Keratinocyte (primary cell): ENCODE data around the gene GRIN2D.

Experiments
- EZH2 ChIP-seq: IDR thresholded peaks from one replicate; pipeline ENCODE4 v1.6.1; 2012; ENCODE audit warnings: inconsistent platforms, mild to moderate bottlenecking, low read length, moderate library complexity
- TF ChIP-seq, protein P1 (sequence below), 3 experiments: IDR thresholded peaks in 1 of 3; conservative IDR thresholded peaks in 1 of 3; optimal IDR thresholded peaks in 1 of 3; 2 replicates in 2 of 3; 3 replicates in 1 of 3; pipeline versions ENCODE3 to v1.5.1; 2011; ENCODE audit warnings: low read length in 3 of 3, mild to moderate bottlenecking in 3 of 3, moderate library complexity in 2 of 3, control low read depth in 1 of 3, inconsistent platforms in 1 of 3; ENCODE audit not compliant: insufficient read depth in 2 of 3; ENCODE audit errors: extremely low read depth in 1 of 3

DNA sequence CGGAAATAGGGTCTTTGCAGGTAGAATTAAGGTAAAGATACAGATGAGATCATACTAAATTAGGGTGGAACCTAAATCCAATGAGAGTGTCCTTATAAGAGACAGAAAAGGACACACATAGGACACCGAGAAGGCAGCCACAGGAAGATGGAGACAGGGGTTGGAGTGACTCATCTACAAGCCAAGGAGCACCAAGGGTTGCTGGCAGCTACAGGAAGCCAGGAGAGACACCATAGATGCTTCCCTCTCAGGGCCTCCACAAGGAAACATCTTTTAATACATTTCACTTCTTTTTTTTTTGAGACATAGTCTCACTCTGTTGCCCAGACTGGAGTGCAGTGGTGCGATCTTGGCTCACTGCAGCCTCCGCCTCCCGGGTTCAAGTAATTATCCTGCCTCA lies 39.8 kb upstream of the GRIN2D start:
- TF ChIP-seq, protein P1, sequence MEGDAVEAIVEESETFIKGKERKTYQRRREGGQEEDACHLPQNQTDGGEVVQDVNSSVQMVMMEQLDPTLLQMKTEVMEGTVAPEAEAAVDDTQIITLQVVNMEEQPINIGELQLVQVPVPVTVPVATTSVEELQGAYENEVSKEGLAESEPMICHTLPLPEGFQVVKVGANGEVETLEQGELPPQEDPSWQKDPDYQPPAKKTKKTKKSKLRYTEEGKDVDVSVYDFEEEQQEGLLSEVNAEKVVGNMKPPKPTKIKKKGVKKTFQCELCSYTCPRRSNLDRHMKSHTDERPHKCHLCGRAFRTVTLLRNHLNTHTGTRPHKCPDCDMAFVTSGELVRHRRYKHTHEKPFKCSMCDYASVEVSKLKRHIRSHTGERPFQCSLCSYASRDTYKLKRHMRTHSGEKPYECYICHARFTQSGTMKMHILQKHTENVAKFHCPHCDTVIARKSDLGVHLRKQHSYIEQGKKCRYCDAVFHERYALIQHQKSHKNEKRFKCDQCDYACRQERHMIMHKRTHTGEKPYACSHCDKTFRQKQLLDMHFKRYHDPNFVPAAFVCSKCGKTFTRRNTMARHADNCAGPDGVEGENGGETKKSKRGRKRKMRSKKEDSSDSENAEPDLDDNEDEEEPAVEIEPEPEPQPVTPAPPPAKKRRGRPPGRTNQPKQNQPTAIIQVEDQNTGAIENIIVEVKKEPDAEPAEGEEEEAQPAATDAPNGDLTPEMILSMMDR (optimal IDR thresholded peaks at IDR 0.05 in 1 of 3, IDR thresholded peaks at IDR 0.05 in 1 of 3, conservative IDR thresholded peaks at IDR 0.05 in 1 of 3; ENCODE audit: extremely low read depth in 1 of 3, insufficient read depth in 2 of 3, low read length in 3 of 3): no peak
- no peak for TF ChIP-seq EZH2
